Naive thymus-derived CD8-positive, alpha-beta T cell (primary cell): Measurements from ENCODE around the gene BHLHE40. TPM values are rescaled to one million over a fixed set of nuclear protein-coding genes. Genes with fewer than 3 reads are reported as not detected.

Experiments used
- ATAC-seq, 2 donors: fragments of 150-1000 bp; cut with Tn5 transposase in 1 of 2; sonication (Bioruptor Pico), chemical (Tn5 transposase) in 1 of 2; 1 replicate in 1 of 2; 2 replicates in 1 of 2; pipeline ENCODE4 v1.10.0; 2021; ENCODE audit warnings: mild to moderate bottlenecking in 2 of 2, moderate library complexity in 2 of 2
- POLR2A ChIA-PET: fragments of 350-600 bp; sonication (Branson Sonifier 250); formaldehyde crosslinking; loops from one replicate; lab custom pipeline; 2021; ENCODE audit warnings: antibody characterized with exemption; lab: Charles Lee
- DNase-seq, 10 donors: peaks; one replicate each; pipeline versions ENCODE4 v3.0.0 to v3.0.0-alpha.2; 2020 to 2022
- H3K27ac Mint-ChIP-seq, 10 donors: one replicate each; pipeline ENCODE4 v1.8.0; 2020 to 2022; ENCODE audit warnings: mild to moderate bottlenecking in 10 of 10, mixed read lengths in 10 of 10, moderate library complexity in 4 of 10, inconsistent platforms in 1 of 10
- H3K27me3 Mint-ChIP-seq, 5 donors: one replicate each; pipeline ENCODE4 v1.8.0; 2021 to 2022; ENCODE audit warnings: mixed read lengths in 5 of 5
- H3K36me3 Mint-ChIP-seq, 3 donors: one replicate each; pipeline ENCODE4 v1.8.0; 2020 to 2022; ENCODE audit warnings: mixed read lengths in 3 of 3, mild to moderate bottlenecking in 2 of 3, inconsistent platforms in 1 of 3
- H3K4me1 Mint-ChIP-seq, 4 donors: one replicate each; pipeline ENCODE4 v1.8.0; 2021 to 2022; ENCODE audit warnings: mixed read lengths in 4 of 4
- H3K4me3 Mint-ChIP-seq, 10 donors: one replicate each; pipeline ENCODE4 v1.8.0; 2020 to 2022; ENCODE audit warnings: mild to moderate bottlenecking in 10 of 10, mixed read lengths in 10 of 10, moderate library complexity in 6 of 10, inconsistent platforms in 1 of 10
- H3K9me3 Mint-ChIP-seq, 9 donors: one replicate each; pipeline ENCODE4 v1.8.0; 2020 to 2022; ENCODE audit warnings: mixed read lengths in 9 of 9, mild to moderate bottlenecking in 3 of 9, inconsistent platforms in 1 of 9, moderate library complexity in 1 of 9
- polyA plus RNA-seq, 3 donors: library from polyadenylated mRNA; unstranded; fragments of 300-500 nt; fragmentation: Illumina TruSeq; gene quantifications; one replicate each; pipeline ENCODE4 v1.2.3, GENCODE V29; 2021
- total RNA-seq, 8 experiments: library from RNA in 2 of 8; stranded (reverse) in 2 of 8; gene quantifications; one replicate each; pipeline ENCODE4 v1.2.3 and lab custom pipeline; 2021 to 2026

The BHLHE40 gene
- total RNA-seq (1 to 10 TPM; 4.5 to 5.1 TPM), polyA plus RNA-seq (1 to 10 TPM; 1.1 to 10.0 (median 1.8) TPM), total RNA-seq (lab: John Stamatoyannopoulos, UW) (11.3 to 180 (median 28.8) reads per million in 6 experiments)

GRCh38 chr3:4979428-4980228 lies at the start of gene BHLHE40:
TSS of gene BHLHE40 (plus strand) at chr3:4979437. CDS start at chr3:4979719, 282 bp downstream.
- H3K27me3 Mint-ChIP-seq, result no peaks in the 10 kb centered on the region
- no peaks in the 10 kb centered on the region for H3K9me3 Mint-ChIP-seq
- peaks cover 0 to 21% (median 4%) of the 10 kb centered on the region in 3 donors for H3K36me3 Mint-ChIP-seq
- peak within 1 kb of the TSS; percentile 75 to 100 (median 93) for H3K27ac Mint-ChIP-seq
- ATAC-seq (peak; percentile 33 to 44), DNase-seq (peak in 5 of 10 donors; percentile 12 to 62 (median 55))
- H3K4me3 Mint-ChIP-seq, result peak within 1 kb of the TSS; percentile 85 to 97 (median 94)
- H3K4me1 Mint-ChIP-seq, result peaks cover 21 to 72% (median 57%) of the 10 kb centered on the region in 4 donors
- POLR2A ChIA-PET, result interaction anchor here (0.9 to 1.5 kb wide), 9 partner anchors 13 to 158 kb away, joined by 3 to 6 read pairs (median 4); no protein-coding TSS in a partner anchor

DNA sequence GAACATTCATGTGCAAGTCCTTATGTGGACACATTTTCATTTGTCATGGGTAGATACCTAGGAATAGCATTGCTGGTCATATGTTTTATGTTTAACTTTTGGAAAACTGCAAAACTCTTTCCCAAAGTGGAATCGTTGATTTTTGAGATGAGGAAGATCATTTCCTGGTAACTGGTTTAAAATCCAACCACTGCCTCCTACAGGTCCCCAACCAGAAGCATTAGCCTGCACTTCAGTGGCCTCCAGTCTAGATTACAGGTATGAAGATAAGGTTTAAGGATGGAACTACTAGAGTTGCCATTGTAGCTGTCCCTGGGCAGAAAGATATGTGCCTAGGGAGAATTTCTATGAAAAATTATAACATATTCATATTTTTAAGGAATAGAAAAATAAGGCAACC lies 48.7 kb upstream of the BHLHE40 start:
- peaks cover 3 to 16% (median 12%) of the 10 kb centered on the region in 4 donors for H3K4me1 Mint-ChIP-seq
- no peaks in the 10 kb centered on the region for H3K36me3 Mint-ChIP-seq
- DNase-seq (no peak), ATAC-seq (no peak)
- POLR2A ChIA-PET, result no interaction called here
- no peaks in the 10 kb centered on the region for H3K9me3 Mint-ChIP-seq
- no peaks in the 10 kb centered on the region for H3K27me3 Mint-ChIP-seq
- no peak overlapping the region for H3K27ac Mint-ChIP-seq
- H3K4me3 Mint-ChIP-seq, result no peak overlapping the region

- Mint-ChIP-seq H3K9me3 (no peaks in the 10 kb centered on the region), H3K4me3 (no peak overlapping the region), H3K4me1 (peaks cover 3 to 5% (median 4%) of the 10 kb centered on the region in 4 donors), H3K36me3 (no peaks in the 10 kb centered on the region), H3K27me3 (no peaks in the 10 kb centered on the region), H3K27ac (peak overlapping the region in 1 of 10 donors; percentile 27)
- DNase-seq (no peak), ATAC-seq (no peak)
- POLR2A ChIA-PET, result no interaction called here
Observed at GRCh38 chr3:4934050-4934449, 45.2 kb upstream of the BHLHE40 start.

DNA sequence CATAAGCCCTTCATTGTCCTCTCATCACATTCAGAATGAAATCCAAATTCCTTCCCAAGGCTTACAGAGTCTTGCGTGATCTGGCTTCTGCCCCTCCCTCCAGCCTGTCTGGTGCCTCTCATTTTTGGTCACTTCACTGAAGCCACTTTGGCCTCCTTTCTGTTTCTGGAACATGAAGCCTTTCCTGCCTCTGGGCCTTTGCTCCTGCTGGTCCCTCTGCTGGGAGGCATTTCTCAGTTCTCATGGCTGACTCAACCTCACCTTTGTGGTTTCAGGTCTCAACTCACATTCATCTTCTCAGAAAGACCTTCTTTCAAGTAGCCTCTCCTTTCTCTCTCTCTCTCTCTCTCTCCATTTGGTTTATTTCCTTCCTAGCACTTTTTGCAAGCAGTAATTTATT lies 43.9 kb upstream of the BHLHE40 start:
- Mint-ChIP-seq H3K4me3 (no peak overlapping the region), H3K36me3 (no peaks in the 10 kb centered on the region), H3K27me3 (no peaks in the 10 kb centered on the region), H3K9me3 (no peaks in the 10 kb centered on the region), H3K27ac (peak overlapping the region in 1 of 10 donors; percentile 13), H3K4me1 (peaks cover 3 to 5% (median 4%) of the 10 kb centered on the region in 4 donors)
- ATAC-seq, result no peak
- no peak for DNase-seq
- POLR2A ChIA-PET, result no interaction called here

- Mint-ChIP-seq H3K9me3 (no peaks in the 10 kb centered on the region), H3K4me3 (no peak overlapping the region), H3K27ac (peak overlapping the region in 1 of 10 donors; percentile 8), H3K4me1 (peaks cover 3 to 5% (median 4%) of the 10 kb centered on the region in 4 donors), H3K27me3 (no peaks in the 10 kb centered on the region), H3K36me3 (no peaks in the 10 kb centered on the region)
- ATAC-seq (no peak), DNase-seq (no peak)
- POLR2A ChIA-PET, result no interaction called here
Observed at GRCh38 chr3:4936982-4937614, 42.1 kb upstream of the BHLHE40 start.

- POLR2A ChIA-PET, result no interaction called here
- H3K27ac Mint-ChIP-seq, result no peak overlapping the region
- H3K4me1 Mint-ChIP-seq, result peaks cover 3 to 5% (median 4%) of the 10 kb centered on the region in 4 donors
Observed at GRCh38 chr3:4938281-4938982, 40.8 kb upstream of the BHLHE40 start.

DNA sequence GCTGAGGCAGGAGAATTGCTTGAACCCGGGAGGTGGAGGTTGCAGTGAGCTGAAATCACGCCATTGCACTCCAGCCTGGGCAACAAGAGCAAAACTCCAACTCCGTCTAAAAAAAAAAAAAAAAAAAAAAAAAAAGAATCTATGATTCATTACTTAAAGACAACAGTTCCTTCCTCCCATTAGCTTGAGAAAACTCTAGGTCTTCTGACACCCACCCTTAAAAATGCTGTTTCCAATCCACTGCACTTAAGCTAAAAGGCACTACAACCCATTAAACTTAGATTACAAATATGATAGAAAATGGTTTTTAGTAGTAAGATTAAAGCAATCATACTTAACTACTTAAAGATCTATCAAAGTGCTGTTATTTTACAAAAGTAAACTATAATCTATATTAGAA lies 40.0 kb upstream of the BHLHE40 start:
- DNase-seq (no peak), ATAC-seq (no peak)
- no peak overlapping the region for H3K4me3 Mint-ChIP-seq
- POLR2A ChIA-PET, result no interaction called here
- H3K36me3 Mint-ChIP-seq, result no peaks in the 10 kb centered on the region
- H3K27ac Mint-ChIP-seq, result no peak overlapping the region
- peaks cover 3 to 5% (median 4%) of the 10 kb centered on the region in 4 donors for H3K4me1 Mint-ChIP-seq
- H3K27me3 Mint-ChIP-seq, result no peaks in the 10 kb centered on the region
- H3K9me3 Mint-ChIP-seq, result no peaks in the 10 kb centered on the region

More at GRCh38 chr3:4938281-4938982, 40.8 kb upstream of the BHLHE40 start:
- DNase-seq, result no peak
- H3K4me3 Mint-ChIP-seq, result no peak overlapping the region
- no peaks in the 10 kb centered on the region for H3K9me3 Mint-ChIP-seq
- H3K27me3 Mint-ChIP-seq, result no peaks in the 10 kb centered on the region
- ATAC-seq, result no peak
- no peaks in the 10 kb centered on the region for H3K36me3 Mint-ChIP-seq

GRCh38 chr3:4940985-4941384 lies 38.3 kb upstream of the BHLHE40 start:
- ATAC-seq (no peak), DNase-seq (no peak)
- Mint-ChIP-seq H3K36me3 (no peaks in the 10 kb centered on the region), H3K4me1 (no peaks in the 10 kb centered on the region), H3K4me3 (no peak overlapping the region), H3K27ac (no peak overlapping the region), H3K27me3 (no peaks in the 10 kb centered on the region), H3K9me3 (no peaks in the 10 kb centered on the region)
- POLR2A ChIA-PET, result no interaction called here

DNA sequence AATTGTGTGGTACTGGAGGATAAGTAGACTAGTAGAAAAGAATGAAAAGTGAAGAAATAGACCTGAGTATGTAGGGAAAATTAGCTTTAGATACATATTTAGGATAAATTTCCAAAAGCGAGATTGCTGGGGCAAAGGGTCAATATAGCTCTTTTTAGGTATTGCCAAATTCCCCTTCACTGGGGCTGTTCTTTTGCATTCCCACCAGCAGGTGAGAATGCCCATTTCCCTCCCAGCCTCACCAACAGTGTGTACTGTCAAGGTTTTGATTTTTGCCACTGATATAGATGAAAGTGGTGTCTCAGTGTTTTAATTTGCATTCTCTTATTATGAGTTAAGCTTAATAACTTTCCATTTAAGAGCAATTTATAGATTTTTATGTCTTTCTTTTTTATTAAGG lies 35.7 kb upstream of the BHLHE40 start:
- POLR2A ChIA-PET, result no interaction called here
- H3K4me1 Mint-ChIP-seq, result no peaks in the 10 kb centered on the region
- DNase-seq, result no peak
- H3K9me3 Mint-ChIP-seq, result no peaks in the 10 kb centered on the region
- H3K27ac Mint-ChIP-seq, result no peak overlapping the region
- H3K4me3 Mint-ChIP-seq, result no peak overlapping the region
- ATAC-seq, result no peak
- H3K36me3 Mint-ChIP-seq, result no peaks in the 10 kb centered on the region
- no peaks in the 10 kb centered on the region for H3K27me3 Mint-ChIP-seq

DNA sequence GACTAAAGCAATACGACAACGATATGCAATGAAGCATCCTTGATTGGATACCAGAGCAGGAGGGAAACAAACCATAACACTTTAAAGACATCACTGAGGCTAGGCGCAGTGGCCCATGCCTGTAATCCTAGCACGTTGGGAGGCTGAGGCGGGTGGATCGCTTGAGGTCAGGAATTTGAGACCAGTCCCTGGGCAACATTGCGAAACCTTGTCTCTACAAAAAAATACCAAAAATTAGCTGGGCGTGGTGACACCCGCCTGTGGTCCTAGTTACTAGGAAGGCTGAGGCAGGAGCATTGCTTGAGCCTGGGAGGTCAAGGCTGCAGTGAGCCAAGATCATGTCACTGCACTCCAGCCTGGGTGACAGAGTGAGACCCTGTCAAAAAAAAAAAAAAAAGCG lies 33.9 kb upstream of the BHLHE40 start:
- no peak for ATAC-seq
- POLR2A ChIA-PET, result interaction anchor here (0.6 kb wide), 1 partner anchor 15 kb away, joined by 3 read pairs; no protein-coding TSS in a partner anchor
- no peak overlapping the region for H3K4me3 Mint-ChIP-seq
- H3K4me1 Mint-ChIP-seq, result no peaks in the 10 kb centered on the region
- H3K27ac Mint-ChIP-seq, result no peak overlapping the region
- no peaks in the 10 kb centered on the region for H3K27me3 Mint-ChIP-seq
- no peaks in the 10 kb centered on the region for H3K9me3 Mint-ChIP-seq
- H3K36me3 Mint-ChIP-seq, result no peaks in the 10 kb centered on the region
- DNase-seq, result no peak

GRCh38 chr3:4947028-4947427 lies 32.2 kb upstream of the BHLHE40 start:
- DNase-seq (no peak), ATAC-seq (no peak)
- peak overlapping the region in 1 of 10 donors; percentile 70 for H3K27ac Mint-ChIP-seq
- H3K27me3 Mint-ChIP-seq, result no peaks in the 10 kb centered on the region
- H3K4me1 Mint-ChIP-seq, result peaks cover 0 to 2% (median 0%) of the 10 kb centered on the region in 4 donors
- H3K9me3 Mint-ChIP-seq, result no peaks in the 10 kb centered on the region
- POLR2A ChIA-PET, result no interaction called here
- no peak overlapping the region for H3K4me3 Mint-ChIP-seq
- no peaks in the 10 kb centered on the region for H3K36me3 Mint-ChIP-seq

DNA sequence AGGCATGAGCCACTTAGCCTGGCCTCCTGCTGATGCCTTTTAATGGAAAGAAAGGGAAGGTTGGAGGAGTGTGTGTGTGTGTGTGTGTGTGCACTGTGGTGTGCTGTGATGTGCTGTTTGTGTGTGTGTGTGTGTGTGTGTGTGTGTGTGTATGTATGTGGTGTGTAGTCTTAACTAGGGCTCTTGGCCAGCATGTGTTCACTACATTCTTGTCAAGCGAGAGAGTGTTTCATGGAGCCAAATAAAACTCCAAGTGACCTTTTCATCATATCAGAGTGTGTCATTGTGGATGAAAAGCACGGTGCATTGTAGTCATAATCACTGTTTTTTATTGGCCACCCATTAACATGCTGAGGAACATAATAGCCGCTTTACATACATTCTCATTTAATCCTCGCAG lies 30.8 kb upstream of the BHLHE40 start:
- no peak for DNase-seq
- Mint-ChIP-seq H3K4me1 (peaks cover 0 to 2% (median 0%) of the 10 kb centered on the region in 4 donors), H3K27ac (peak overlapping the region in 1 of 10 donors; percentile 69), H3K36me3 (no peaks in the 10 kb centered on the region), H3K4me3 (no peak overlapping the region), H3K9me3 (no peaks in the 10 kb centered on the region), H3K27me3 (no peaks in the 10 kb centered on the region)
- ATAC-seq, result no peak
- POLR2A ChIA-PET, result no interaction called here
